GM12874 (cell line): ENCODE data around the gene COX15.

Experiments
- CTCF ChIP-seq: IDR thresholded peaks from 2 replicates; pipeline ENCODE4 v1.5.1; 2011; ENCODE audit warnings: low read depth, mild to moderate bottlenecking, control low read depth, low read length, moderate library complexity; ENCODE audit not compliant: insufficient read depth

COX15 gene

GRCh38 chr10:99740260-99740659 lies 8.3 kb upstream of the COX15 start:
- TF ChIP-seq CTCF: no peak

GRCh38 chr10:99733366-99733765 lies 1.4 kb upstream of the COX15 start:
- no peak for TF ChIP-seq CTCF

DNA sequence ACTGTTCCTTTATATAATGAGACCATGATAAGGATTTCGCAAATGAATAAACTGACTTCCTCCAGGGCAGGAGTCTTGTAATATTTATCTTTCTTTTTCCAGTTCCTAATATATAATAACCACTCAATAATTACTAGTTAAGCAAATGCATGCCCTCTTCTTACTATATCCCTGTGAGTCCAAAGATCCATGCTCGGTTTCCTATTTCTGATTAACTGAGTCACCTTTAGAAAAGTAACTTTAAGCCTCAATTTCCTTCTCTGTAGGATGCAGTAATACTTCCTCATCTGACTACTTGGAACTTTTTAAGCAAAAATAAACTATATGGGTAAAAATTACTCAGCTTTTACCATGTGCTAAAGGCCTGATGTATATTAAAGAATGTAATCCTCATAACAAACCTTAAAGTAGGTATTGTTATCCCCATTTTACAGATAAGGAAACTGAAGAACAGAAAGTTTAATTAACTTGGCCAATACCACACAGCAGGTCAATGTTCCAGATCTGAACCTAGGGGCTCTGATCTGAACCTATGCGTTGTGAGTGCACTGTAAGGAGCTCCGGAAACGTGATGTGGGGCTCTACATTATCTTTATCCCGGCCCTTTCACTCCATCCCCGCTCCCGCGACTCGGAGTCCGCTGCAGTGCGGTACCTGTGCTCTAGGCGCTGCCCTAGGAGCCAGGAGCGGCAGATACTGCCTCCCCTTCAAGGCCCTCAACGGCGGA lies 458 bp downstream of the COX15 start:
- TF ChIP-seq CTCF: peak; percentile 4; the same call in 1 of the 2 replicates

DNA sequence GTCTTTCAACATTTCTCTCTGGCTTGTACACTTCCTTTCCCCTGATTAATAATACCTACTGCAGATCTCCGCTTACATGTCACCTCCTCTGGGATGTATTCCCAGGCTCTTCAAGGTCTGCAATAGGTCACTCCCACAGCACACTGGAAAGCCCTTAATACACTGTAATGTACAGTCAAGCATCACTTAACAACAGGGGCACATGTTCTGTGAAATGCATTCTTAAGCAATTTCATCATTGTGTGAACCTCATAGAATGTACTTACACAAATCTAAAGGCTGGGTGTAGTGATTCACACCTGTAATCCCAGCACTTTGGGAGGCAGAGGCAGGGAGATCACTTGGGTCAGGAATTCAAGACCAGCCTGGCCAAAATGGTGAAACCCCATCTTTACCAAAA lies 1.9 kb downstream of the COX15 start:
- no peak for TF ChIP-seq CTCF

GRCh38 chr10:99720387-99720786 lies 11.5 kb downstream of the COX15 start:
- TF ChIP-seq CTCF: no peak

- TF ChIP-seq CTCF: no peak
These were observed 17.5 kb downstream of the COX15 start for GRCh38 chr10:99714446-99714845.

GRCh38 chr10:99711129-99711719 lies 20.7 kb downstream of the COX15 start:
- peak; percentile 43; the same call in 1 of the 2 replicates for TF ChIP-seq CTCF
